Keratinocyte (primary cell): ENCODE measurements around the gene GRIA4. TPM values are rescaled to one million over a fixed set of nuclear protein-coding genes. Genes with fewer than 3 reads are reported as not detected.

Source experiments
- DNase-seq: peaks from one replicate; pipeline ENCODE4 v3.0.0-alpha.2; 2011; ENCODE audit warnings: low read depth, missing footprints, low spot score
- FAIRE-seq: peaks from 2 replicates; lab custom pipeline; 2011; peaks lifted over from hg19 to GRCh38; lab: Jason Lieb, UNC
- H2AFZ ChIP-seq: 2 replicates; pipeline ENCODE4 v1.6.0; 2012; ENCODE audit warnings: low read length, control low read depth, inconsistent platforms; ENCODE audit not compliant: control insufficient read depth
- H3K27ac ChIP-seq: 2 replicates; pipeline ENCODE4 v1.5.1; 2011; ENCODE audit warnings: low read length; ENCODE audit not compliant: control insufficient read depth, insufficient read depth
- H3K27me3 ChIP-seq: 3 replicates; pipeline ENCODE4 v1.6.0; 2011; ENCODE audit warnings: low read length; ENCODE audit not compliant: control insufficient read depth, insufficient read depth; ENCODE audit errors: extremely low read depth
- H3K36me3 ChIP-seq, 2 experiments: 2 replicates in 1 of 2; 3 replicates in 1 of 2; pipeline ENCODE4 v1.5.1; 2011; ENCODE audit warnings: low read length in 2 of 2, mild to moderate bottlenecking in 1 of 2; ENCODE audit not compliant: control insufficient read depth in 2 of 2, insufficient read depth in 2 of 2; ENCODE audit errors: extremely low read depth in 1 of 2
- H3K4me1 ChIP-seq: 3 replicates; pipeline ENCODE4 v1.5.1; 2011; ENCODE audit warnings: low read length; ENCODE audit not compliant: control insufficient read depth, insufficient read depth; ENCODE audit errors: extremely low read depth
- H3K4me2 ChIP-seq: 3 replicates; pipeline ENCODE4 v1.6.0; 2011; ENCODE audit warnings: low read depth, low read length; ENCODE audit not compliant: control insufficient read depth, insufficient read depth; ENCODE audit errors: extremely low read depth
- H3K4me3 ChIP-seq, 3 experiments: fragments of 200-600 bp in 1 of 3; sonication (generic) in 1 of 3; 2 replicates in 2 of 3; 3 replicates in 1 of 3; pipeline ENCODE4 v1.5.1; 2011 to 2016; ENCODE audit warnings: low read length in 3 of 3, mild to moderate bottlenecking in 3 of 3, control low read depth in 2 of 3, inconsistent platforms in 1 of 3, low read depth in 1 of 3, mixed read lengths in 1 of 3, mixed run types in 1 of 3, moderate library complexity in 1 of 3; ENCODE audit not compliant: control insufficient read depth in 2 of 3, insufficient read depth in 2 of 3; ENCODE audit errors: extremely low read depth in 1 of 3
- H3K79me2 ChIP-seq: 2 replicates; pipeline ENCODE4 v1.6.0; 2012; ENCODE audit warnings: low read length; ENCODE audit not compliant: control insufficient read depth, insufficient read depth
- H3K9ac ChIP-seq: 3 replicates; pipeline ENCODE4 v1.6.0; 2011; ENCODE audit warnings: low read length; ENCODE audit not compliant: control insufficient read depth, insufficient read depth; ENCODE audit errors: extremely low read depth
- H3K9me1 ChIP-seq: 3 replicates; pipeline ENCODE4 v1.6.0; 2011; ENCODE audit warnings: low read length; ENCODE audit not compliant: control insufficient read depth, insufficient read depth; ENCODE audit errors: extremely low read depth
- H3K9me3 ChIP-seq: 2 replicates; pipeline ENCODE4 v1.5.1; 2012; ENCODE audit warnings: low read depth, low read length; ENCODE audit not compliant: control insufficient read depth
- H4K20me1 ChIP-seq: 3 replicates; pipeline ENCODE4 v1.6.0; 2011; ENCODE audit warnings: low read length; ENCODE audit not compliant: control insufficient read depth, insufficient read depth; ENCODE audit errors: extremely low read depth
- EZH2 ChIP-seq: IDR thresholded peaks from one replicate; pipeline ENCODE4 v1.6.1; 2012; ENCODE audit warnings: inconsistent platforms, mild to moderate bottlenecking, low read length, moderate library complexity
- dilution Hi-C: fragments of 300-500 bp; cut with MboI; formaldehyde crosslinking; loops from one replicate; pipeline ENCODE4 v1.7.0; 2020; ENCODE audit warnings: low sequenced_read_pairs; ENCODE audit not compliant: extremely low pct_ligation_motif_present
- polyA plus RNA-seq, 5 experiments: library from polyadenylated mRNA; depleted of rRNA in 3 of 5; stranded (reverse) in 3 of 5; stranded (forward) in 1 of 5; unstranded in 1 of 5; fragments of >200 nt; gene quantifications; 1 replicate in 1 of 5; 2 replicates in 3 of 5; 3 replicates in 1 of 5; pipeline versions ENCODE4 v1.2.1 to v1.2.3, GENCODE V29; 2011 to 2012; ENCODE audit warnings: missing spikeins in 2 of 5, low read depth in 1 of 5, low replicate concordance in 1 of 5
- TF ChIP-seq, protein P1 (sequence below), 3 experiments: IDR thresholded peaks in 1 of 3; conservative IDR thresholded peaks in 1 of 3; optimal IDR thresholded peaks in 1 of 3; 2 replicates in 2 of 3; 3 replicates in 1 of 3; pipeline versions ENCODE3 to v1.5.1; 2011; ENCODE audit warnings: low read length in 3 of 3, mild to moderate bottlenecking in 3 of 3, moderate library complexity in 2 of 3, control low read depth in 1 of 3, inconsistent platforms in 1 of 3; ENCODE audit not compliant: insufficient read depth in 2 of 3; ENCODE audit errors: extremely low read depth in 1 of 3

Gene GRIA4
- polyA plus RNA-seq, 1 donor (not counting 4 experiments of a cell fraction or from before 2014, with no cell fraction given) = not detected

DNA sequence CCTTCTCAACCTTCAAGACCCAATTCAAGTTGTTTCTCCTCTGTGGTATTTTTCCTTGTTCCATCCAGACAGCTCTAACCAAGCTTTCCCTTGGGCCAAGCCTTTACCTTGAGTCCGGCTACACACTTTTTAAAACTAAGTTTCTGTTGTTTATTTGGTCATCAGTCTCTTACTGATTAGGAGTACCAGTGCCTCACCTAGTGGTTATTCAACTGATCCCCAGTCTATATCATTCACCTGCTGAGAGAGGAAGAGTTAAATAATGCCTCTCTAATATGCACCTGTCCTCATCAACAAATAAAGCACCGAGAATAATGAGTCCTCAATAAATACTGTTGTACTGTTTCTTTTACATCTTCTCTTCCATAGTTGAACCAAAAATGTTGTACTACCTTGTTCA is 251.4 kb downstream of the GRIA4 start:
- no peak for TF ChIP-seq EZH2
- TF ChIP-seq, protein P1, sequence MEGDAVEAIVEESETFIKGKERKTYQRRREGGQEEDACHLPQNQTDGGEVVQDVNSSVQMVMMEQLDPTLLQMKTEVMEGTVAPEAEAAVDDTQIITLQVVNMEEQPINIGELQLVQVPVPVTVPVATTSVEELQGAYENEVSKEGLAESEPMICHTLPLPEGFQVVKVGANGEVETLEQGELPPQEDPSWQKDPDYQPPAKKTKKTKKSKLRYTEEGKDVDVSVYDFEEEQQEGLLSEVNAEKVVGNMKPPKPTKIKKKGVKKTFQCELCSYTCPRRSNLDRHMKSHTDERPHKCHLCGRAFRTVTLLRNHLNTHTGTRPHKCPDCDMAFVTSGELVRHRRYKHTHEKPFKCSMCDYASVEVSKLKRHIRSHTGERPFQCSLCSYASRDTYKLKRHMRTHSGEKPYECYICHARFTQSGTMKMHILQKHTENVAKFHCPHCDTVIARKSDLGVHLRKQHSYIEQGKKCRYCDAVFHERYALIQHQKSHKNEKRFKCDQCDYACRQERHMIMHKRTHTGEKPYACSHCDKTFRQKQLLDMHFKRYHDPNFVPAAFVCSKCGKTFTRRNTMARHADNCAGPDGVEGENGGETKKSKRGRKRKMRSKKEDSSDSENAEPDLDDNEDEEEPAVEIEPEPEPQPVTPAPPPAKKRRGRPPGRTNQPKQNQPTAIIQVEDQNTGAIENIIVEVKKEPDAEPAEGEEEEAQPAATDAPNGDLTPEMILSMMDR (optimal IDR thresholded peaks at IDR 0.05 in 1 of 3, IDR thresholded peaks at IDR 0.05 in 1 of 3, conservative IDR thresholded peaks at IDR 0.05 in 1 of 3; ENCODE audit: extremely low read depth in 1 of 3, insufficient read depth in 2 of 3, low read length in 3 of 3) = peak in 1 of 3 experiments; percentile 28
- H3K36me3 ChIP-seq = no peaks in the 10 kb centered on the region
- DNase-seq = no peak
- H2AFZ ChIP-seq = no peak overlapping the region
- dilution Hi-C loops = no loop called here
- H3K9me3 ChIP-seq = no peaks in the 10 kb centered on the region
- no peaks in the 10 kb centered on the region for H3K79me2 ChIP-seq
- H3K27ac ChIP-seq = no peak overlapping the region
- H3K9ac ChIP-seq = no peak overlapping the region
- H4K20me1 ChIP-seq = no peaks in the 10 kb centered on the region
- H3K27me3 ChIP-seq = no peaks in the 10 kb centered on the region
- no peaks in the 10 kb centered on the region for H3K9me1 ChIP-seq
- no peak overlapping the region for H3K4me3 ChIP-seq
- no peak overlapping the region for H3K4me2 ChIP-seq
- H3K4me1 ChIP-seq = no peaks in the 10 kb centered on the region
- no peak for FAIRE-seq

DNA sequence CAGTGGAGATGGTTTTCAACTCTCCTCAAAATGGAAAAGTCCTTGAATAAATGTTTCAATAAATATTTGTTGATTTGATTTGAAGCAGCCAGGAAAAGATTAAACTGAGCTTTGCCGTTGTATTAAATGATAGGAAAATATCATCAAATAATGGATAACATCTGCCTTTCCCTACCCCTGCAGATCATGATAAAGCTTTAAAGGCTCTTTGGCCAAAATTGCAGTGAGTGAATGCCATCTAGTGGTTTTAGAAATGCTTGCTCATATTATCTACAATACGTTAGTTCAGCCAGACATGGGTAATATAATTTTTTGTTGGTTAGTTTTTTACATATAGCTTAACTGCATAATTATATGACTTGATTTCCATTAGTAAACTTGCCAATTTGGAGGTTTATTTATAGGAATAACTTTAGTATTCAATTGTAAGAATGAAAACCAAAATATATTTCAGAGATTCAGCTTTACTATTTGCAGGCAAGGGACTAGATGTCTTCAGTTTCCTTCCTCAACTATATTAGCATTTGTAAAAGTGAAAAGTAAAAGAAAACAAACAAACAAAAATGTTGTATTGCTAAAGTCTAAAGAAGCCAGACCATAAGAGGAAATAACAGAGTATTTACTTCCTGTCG is 253.0 kb downstream of the GRIA4 start:
- no peaks in the 10 kb centered on the region for H3K27me3 ChIP-seq
- no peaks in the 10 kb centered on the region for H4K20me1 ChIP-seq
- H3K36me3 ChIP-seq = no peaks in the 10 kb centered on the region
- no peak overlapping the region for H3K27ac ChIP-seq
- no peaks in the 10 kb centered on the region for H3K4me1 ChIP-seq
- H3K79me2 ChIP-seq = no peaks in the 10 kb centered on the region
- no peak overlapping the region for H2AFZ ChIP-seq
- H3K4me3 ChIP-seq = no peak overlapping the region
- DNase-seq = no peak
- no peak overlapping the region for H3K9ac ChIP-seq
- H3K9me1 ChIP-seq = no peaks in the 10 kb centered on the region
- H3K9me3 ChIP-seq = no peaks in the 10 kb centered on the region
- TF ChIP-seq, protein P1 (optimal IDR thresholded peaks at IDR 0.05 in 1 of 3, IDR thresholded peaks at IDR 0.05 in 1 of 3, conservative IDR thresholded peaks at IDR 0.05 in 1 of 3; ENCODE audit: extremely low read depth in 1 of 3, insufficient read depth in 2 of 3, low read length in 3 of 3) = peak in 2 of 3 experiments; percentile 31 to 48
- TF ChIP-seq EZH2 = no peak
- no peak overlapping the region for H3K4me2 ChIP-seq
- no peak for FAIRE-seq
- dilution Hi-C loops = no loop called here
